Measurements from ENCODE around the gene FDXR.
"Not testable (repeated sequence)": the region's sequence is repeated elsewhere in the genome, so short reads cannot be mapped to it uniquely, and the experiment has no call there.

Gene FDXR

GRCh38 chr17:74874615-74875037 lies 1.8 kb upstream of the FDXR start:
- in situ Hi-C loops (cut with HindIII; ENCODE audit: low pct_unique_long_range_greater_than_20kb, low sequenced_read_pairs) = no loop called here
- TF ChIP-seq JUND (IDR thresholded peaks at IDR 0.05; ENCODE audit: low read depth) = no peak
- DNase-seq (ENCODE audit: low read depth in 1 of 2, low spot score in 1 of 2) = no peak

- in situ Hi-C loops (cut with HindIII; ENCODE audit: low pct_unique_long_range_greater_than_20kb, low sequenced_read_pairs) = no loop called here
- TF ChIP-seq JUND (IDR thresholded peaks at IDR 0.05; ENCODE audit: low read depth) = no peak
- DNase-seq (ENCODE audit: low read depth in 1 of 2, low spot score in 1 of 2) = peak in 1 of 2 experiments; percentile 43
These were observed 1.2 kb upstream of the FDXR start for GRCh38 chr17:74873874-74874614.

GRCh38 chr17:74873037-74873873 lies 461 bp upstream of the FDXR start:
- TF ChIP-seq JUND (IDR thresholded peaks at IDR 0.05; ENCODE audit: low read depth) = no peak

GRCh38 chr17:74871356-74872076 lies 1.3 kb downstream of the FDXR start:
- no peak for TF ChIP-seq JUND (IDR thresholded peaks at IDR 0.05; ENCODE audit: low read depth)
- in situ Hi-C loops (cut with HindIII; ENCODE audit: low pct_unique_long_range_greater_than_20kb, low sequenced_read_pairs) = no loop called here
- no peak for DNase-seq (ENCODE audit: low read depth in 1 of 2, low spot score in 1 of 2)

More at GRCh38 chr17:74873037-74873873, 461 bp upstream of the FDXR start:
- in situ Hi-C loops (cut with HindIII; ENCODE audit: low pct_unique_long_range_greater_than_20kb, low sequenced_read_pairs) = no loop called here
- DNase-seq (ENCODE audit: low read depth in 1 of 2, low spot score in 1 of 2) = peak; percentile 100

GRCh38 chr17:74870512-74870911 lies 2.3 kb downstream of the FDXR start:
- in situ Hi-C loops (cut with HindIII; ENCODE audit: low pct_unique_long_range_greater_than_20kb, low sequenced_read_pairs) = no loop called here
- DNase-seq (ENCODE audit: low read depth in 1 of 2, low spot score in 1 of 2) = no peak

GRCh38 chr17:74870028-74870427 lies 2.8 kb downstream of the FDXR start:
- in situ Hi-C loops (cut with HindIII; ENCODE audit: low pct_unique_long_range_greater_than_20kb, low sequenced_read_pairs); DNase-seq (ENCODE audit: low read depth in 1 of 2, low spot score in 1 of 2): not testable (repeated sequence)

More at GRCh38 chr17:74870512-74870911, 2.3 kb downstream of the FDXR start:
- TF ChIP-seq JUND (IDR thresholded peaks at IDR 0.05; ENCODE audit: low read depth) = no peak

- no peak for DNase-seq (ENCODE audit: low read depth in 1 of 2, low spot score in 1 of 2)
These were observed 3.9 kb downstream of the FDXR start for GRCh38 chr17:74868908-74869255.

GRCh38 chr17:74868251-74868907 lies 4.4 kb downstream of the FDXR start:
- TF ChIP-seq JUND (IDR thresholded peaks at IDR 0.05; ENCODE audit: low read depth) = no peak
- no peak for DNase-seq (ENCODE audit: low read depth in 1 of 2, low spot score in 1 of 2)
- in situ Hi-C loops (cut with HindIII; ENCODE audit: low pct_unique_long_range_greater_than_20kb, low sequenced_read_pairs) = no loop called here

More at GRCh38 chr17:74868908-74869255, 3.9 kb downstream of the FDXR start:
- no peak for TF ChIP-seq JUND (IDR thresholded peaks at IDR 0.05; ENCODE audit: low read depth)
- in situ Hi-C loops (cut with HindIII; ENCODE audit: low pct_unique_long_range_greater_than_20kb, low sequenced_read_pairs) = no loop called here

GRCh38 chr17:74866198-74866835 lies 6.5 kb downstream of the FDXR start:
- TF ChIP-seq JUND (IDR thresholded peaks at IDR 0.05; ENCODE audit: low read depth) = no peak
- no peak for DNase-seq (ENCODE audit: low read depth in 1 of 2, low spot score in 1 of 2)
- in situ Hi-C loops (cut with HindIII; ENCODE audit: low pct_unique_long_range_greater_than_20kb, low sequenced_read_pairs) = no loop called here

GRCh38 chr17:74865504-74866197 lies 7.1 kb downstream of the FDXR start:
- in situ Hi-C loops (cut with HindIII; ENCODE audit: low pct_unique_long_range_greater_than_20kb, low sequenced_read_pairs) = no loop called here
- no peak for DNase-seq (ENCODE audit: low read depth in 1 of 2, low spot score in 1 of 2)
- TF ChIP-seq JUND (IDR thresholded peaks at IDR 0.05; ENCODE audit: low read depth) = no peak

- in situ Hi-C loops (cut with HindIII; ENCODE audit: low pct_unique_long_range_greater_than_20kb, low sequenced_read_pairs) = no loop called here
- TF ChIP-seq JUND (IDR thresholded peaks at IDR 0.05; ENCODE audit: low read depth) = no peak
- DNase-seq (ENCODE audit: low read depth in 1 of 2, low spot score in 1 of 2) = peak; percentile 76 to 94
These were observed 7.9 kb downstream of the FDXR start for GRCh38 chr17:74864866-74865395.

All from T47D (cell line).